ENCODE data around the gene KLHL9. TPM values are rescaled to one million over a fixed set of nuclear protein-coding genes. Genes with fewer than 3 reads are reported as not detected.
A peak's percentile ranks its signal among the peaks of the same experiment; 100 is the strongest.

The KLHL9 gene
- total and polyA plus RNA-seq, 2 donors (not counting 1 experiment from before 2014, with no cell fraction given): 4.3 to 17.6 TPM

GRCh38 chr9:21317956-21318923 is 17.0 kb downstream of the KLHL9 start:
- ChIA-PET POLR2A (no interaction called here), CTCF (interaction anchor here (0.6 to 10.2 kb wide), 21 partner anchors 8 to 921 kb away, joined by 3 to 92 read pairs (median 4); no protein-coding TSS in a partner anchor)
- H3K4me3 ChIP-seq (ENCODE audit: control extremely low read depth in 1 of 5, extremely low read depth in 1 of 5, insufficient read depth in 1 of 5, low read depth in 2 of 5, low read length in 4 of 5): no peak overlapping the region
- H3K27me3 Mint-ChIP-seq: peaks cover 9% of the 10 kb centered on the region
- peaks cover 4% of the 10 kb centered on the region for H3K4me1 Mint-ChIP-seq
- peak; percentile 64 for ATAC-seq (ENCODE audit: low read depth)
- no peak overlapping the region for H3K4me2 ChIP-seq (replicated peaks; ENCODE audit: low read depth, low read length, poor library complexity, severe bottlenecking)
- H3K79me2 ChIP-seq (ENCODE audit: control insufficient read depth, insufficient read depth, low read length): no peaks in the 10 kb centered on the region
- peaks cover 0 to 7% of the 10 kb centered on the region in 2 experiments for H3K36me3 ChIP-seq (replicated peaks in 1 of 2; ENCODE audit: control extremely low read depth in 1 of 2, control insufficient read depth in 1 of 2, extremely low read depth in 1 of 2, insufficient read depth in 2 of 2, low read length in 1 of 2)
- TF ChIP-seq EZH2 (IDR thresholded peaks at IDR 0.05; ENCODE audit: borderline replicate concordance, insufficient read depth, low read depth, low read length, poor library complexity, severe bottlenecking) (no peak), CTCF (IDR thresholded peaks at IDR 0.05) (peak; percentile 83)
- H3K27ac Mint-ChIP-seq: no peak overlapping the region
- H3K9ac ChIP-seq (ENCODE audit: low read length): no peak overlapping the region
- no peaks in the 10 kb centered on the region for H4K20me1 ChIP-seq (ENCODE audit: control insufficient read depth, insufficient read depth, low read length, poor library complexity, severe bottlenecking)
- peak; percentile 48 for DNase-seq
- intact Hi-C loops (cut with micrococcal nuclease): loop anchor here (1.0 to 2.0 kb wide), 2 partner anchors 137 to 471 kb away; no protein-coding TSS in a partner anchor
- H3K27me3 ChIP-seq (replicated peaks in 1 of 4; ENCODE audit: control extremely low read depth in 1 of 4, control insufficient read depth in 3 of 4, insufficient read depth in 4 of 4, low read length in 3 of 4): no peaks in the 10 kb centered on the region
- no peak overlapping the region for H2AFZ ChIP-seq (ENCODE audit: insufficient read depth, low read depth, low read length, poor library complexity, severe bottlenecking)
- H3K9me3 Mint-ChIP-seq (ENCODE audit: insufficient read depth): no peaks in the 10 kb centered on the region
- H3K4me3 Mint-ChIP-seq: no peak overlapping the region
- H3K4me1 ChIP-seq (ENCODE audit: control insufficient read depth in 2 of 2, insufficient read depth in 2 of 2, low read length in 2 of 2): no peaks in the 10 kb centered on the region
- no peak overlapping the region for H3K27ac ChIP-seq (ENCODE audit: low read length in 2 of 2)
- no peaks in the 10 kb centered on the region for H3K9me3 ChIP-seq (ENCODE audit: control extremely low read depth in 1 of 3, control insufficient read depth in 2 of 3, insufficient read depth in 1 of 3, low read length in 2 of 3)
- 83% methylated on average over 1 of the region's 7 CpGs for WGBS (ENCODE audit: insufficient coverage)

- TF ChIP-seq CTCF (IDR thresholded peaks at IDR 0.05) (no peak), EZH2 (IDR thresholded peaks at IDR 0.05; ENCODE audit: borderline replicate concordance, insufficient read depth, low read depth, low read length, poor library complexity, severe bottlenecking) (no peak)
- WGBS (ENCODE audit: insufficient coverage): 40% methylated on average over 1 of the region's 3 CpGs
- Mint-ChIP-seq H3K9me3 (ENCODE audit: insufficient read depth) (no peaks in the 10 kb centered on the region), H3K27me3 (peaks cover 9% of the 10 kb centered on the region), H3K4me3 (no peak overlapping the region), H3K4me1 (no peaks in the 10 kb centered on the region), H3K27ac (no peak overlapping the region)
- H3K4me3 ChIP-seq (ENCODE audit: control extremely low read depth in 1 of 5, extremely low read depth in 1 of 5, insufficient read depth in 1 of 5, low read depth in 2 of 5, low read length in 4 of 5): no peak overlapping the region
- H3K36me3 ChIP-seq (replicated peaks in 1 of 2; ENCODE audit: control extremely low read depth in 1 of 2, control insufficient read depth in 1 of 2, extremely low read depth in 1 of 2, insufficient read depth in 2 of 2, low read length in 1 of 2): no peaks in the 10 kb centered on the region
- intact Hi-C loops (cut with micrococcal nuclease): no loop called here
- no peaks in the 10 kb centered on the region for H4K20me1 ChIP-seq (ENCODE audit: control insufficient read depth, insufficient read depth, low read length, poor library complexity, severe bottlenecking)
- no peaks in the 10 kb centered on the region for H3K79me2 ChIP-seq (ENCODE audit: control insufficient read depth, insufficient read depth, low read length)
- H3K27ac ChIP-seq (ENCODE audit: low read length in 2 of 2): no peak overlapping the region
- ChIA-PET CTCF (interaction anchor here (0.7 to 10.2 kb wide), 5 partner anchors 10 to 430 kb away, joined by 3 to 92 read pairs (median 7); no protein-coding TSS in a partner anchor), POLR2A (no interaction called here)
- no peaks in the 10 kb centered on the region for H3K4me1 ChIP-seq (ENCODE audit: control insufficient read depth in 2 of 2, insufficient read depth in 2 of 2, low read length in 2 of 2)
- no peak overlapping the region for H3K4me2 ChIP-seq (replicated peaks; ENCODE audit: low read depth, low read length, poor library complexity, severe bottlenecking)
- no peak overlapping the region for H3K9ac ChIP-seq (ENCODE audit: low read length)
- H3K27me3 ChIP-seq (replicated peaks in 1 of 4; ENCODE audit: control extremely low read depth in 1 of 4, control insufficient read depth in 3 of 4, insufficient read depth in 4 of 4, low read length in 3 of 4): peaks cover 0 to 2% (median 0%) of the 10 kb centered on the region in 4 experiments
- DNase-seq: no peak
- H2AFZ ChIP-seq (ENCODE audit: insufficient read depth, low read depth, low read length, poor library complexity, severe bottlenecking): no peak overlapping the region
- ATAC-seq (ENCODE audit: low read depth): no peak
- H3K9me3 ChIP-seq (ENCODE audit: control extremely low read depth in 1 of 3, control insufficient read depth in 2 of 3, insufficient read depth in 1 of 3, low read length in 2 of 3): no peaks in the 10 kb centered on the region
Observed at GRCh38 chr9:21316860-21317259, 18.3 kb downstream of the KLHL9 start.

Measured in B cell (primary cell).